GM18909 (cell line): ENCODE measurements around the gene HRH1.
"Not testable (repeated sequence)": the region's sequence is repeated elsewhere in the genome, so short reads cannot be mapped to it uniquely, and the experiment has no call there.

Source experiments
- ATAC-seq: cut with Tn5 transposase; IDR thresholded peaks from one replicate; pipeline ENCODE4 v1.9.1; 2021; ENCODE audit warnings: mild to moderate bottlenecking; ENCODE audit not compliant: unreplicated experiment, poor library complexity

Gene HRH1

GRCh38 chr3:11236588-11237461 lies 82.5 kb downstream of the HRH1 start:
- ATAC-seq: peak; percentile 42

GRCh38 chr3:11238060-11238459 lies 83.8 kb downstream of the HRH1 start:
- no peak for ATAC-seq

GRCh38 chr3:11238880-11239279 lies 84.6 kb downstream of the HRH1 start:
- no peak for ATAC-seq

GRCh38 chr3:11239796-11240195 lies 85.5 kb downstream of the HRH1 start:
- no peak for ATAC-seq

- no peak for ATAC-seq
These were observed 86.2 kb downstream of the HRH1 start for GRCh38 chr3:11240496-11240895.

- ATAC-seq: no peak
These were observed 89.9 kb downstream of the HRH1 start for GRCh38 chr3:11244121-11244677.

GRCh38 chr3:11245276-11245675 lies 91.0 kb downstream of the HRH1 start:
- no peak for ATAC-seq

GRCh38 chr3:11245827-11246662 lies 91.8 kb downstream of the HRH1 start:
- ATAC-seq: no peak

- no peak for ATAC-seq
These were observed 92.3 kb downstream of the HRH1 start for GRCh38 chr3:11246663-11246970.

- ATAC-seq: no peak
These were observed 93.1 kb downstream of the HRH1 start for GRCh38 chr3:11247362-11247761.

- ATAC-seq: no peak
These were observed 94.3 kb downstream of the HRH1 start for GRCh38 chr3:11248596-11248995.

GRCh38 chr3:11250902-11251806 lies 96.9 kb downstream of the HRH1 start:
- no peak for ATAC-seq

- ATAC-seq: no peak
These were observed 97.5 kb downstream of the HRH1 start for GRCh38 chr3:11251807-11252176.

GRCh38 chr3:11254876-11255275 lies 100.6 kb downstream of the HRH1 start:
- ATAC-seq: no peak

GRCh38 chr3:11255537-11255936 lies 101.2 kb downstream of the HRH1 start:
- ATAC-seq: not testable (repeated sequence)

GRCh38 chr3:11258958-11259357 lies 104.7 kb downstream of the HRH1 start:
- no peak for ATAC-seq

GRCh38 chr3:11260460-11260859 lies 106.2 kb downstream of the HRH1 start:
- ATAC-seq: no peak

GRCh38 chr3:11269007-11269406 lies 114.7 kb downstream of the HRH1 start:
- ATAC-seq: no peak

- peak; percentile 96 for ATAC-seq
These were observed 118.0 kb downstream of the HRH1 start, which contains the start of gene ATG7 for GRCh38 chr3:11271986-11272904. Gene ATG7 (plus strand): TSS chr3:11272397. CDS start chr3:11298696, 26,299 bp downstream.
